H9 (cell line): ENCODE data around the gene AP1S3. TPM values are rescaled to one million over a fixed set of nuclear protein-coding genes. Genes with fewer than 3 reads are reported as not detected.

ENCODE experiments used
- DNase-seq: peaks from one replicate; pipeline ENCODE4 v3.0.0-alpha.2; 2017
- H2AFZ ChIP-seq: one replicate; pipeline ENCODE4 v1.6.1; 2013; ENCODE audit warnings: mild to moderate bottlenecking, low read length, control low read depth, moderate library complexity
- H2AK5ac ChIP-seq: 2 replicates; pipeline ENCODE4 v1.6.1; 2013; ENCODE audit warnings: low read length, control low read depth, mixed read lengths; ENCODE audit not compliant: insufficient read length
- H2BK120ac ChIP-seq: one replicate; pipeline ENCODE4 v1.6.1; 2013; ENCODE audit warnings: low read depth, mild to moderate bottlenecking, low read length, control low read depth, inconsistent platforms; ENCODE audit not compliant: poor library complexity, severe bottlenecking
- H2BK12ac ChIP-seq: 2 replicates; pipeline ENCODE4 v1.6.1; 2013; ENCODE audit warnings: low read length, control low read depth, mixed read lengths, low read depth; ENCODE audit not compliant: insufficient read length
- H2BK15ac ChIP-seq: 2 replicates; pipeline ENCODE4 v1.6.1; 2013; ENCODE audit warnings: low read depth, low read length, control low read depth
- H2BK20ac ChIP-seq: one replicate; pipeline ENCODE4 v1.6.1; 2013; ENCODE audit warnings: low read depth, mild to moderate bottlenecking, low read length, control low read depth, inconsistent platforms; ENCODE audit not compliant: poor library complexity, severe bottlenecking
- H2BK5ac ChIP-seq: 2 replicates; pipeline ENCODE4 v1.6.1; 2013; ENCODE audit warnings: low read length, control low read depth, mixed read lengths; ENCODE audit not compliant: insufficient read length
- H3K14ac ChIP-seq: 2 replicates; pipeline ENCODE4 v1.6.1; 2013; ENCODE audit warnings: low read length, control low read depth; ENCODE audit not compliant: insufficient read depth
- H3K18ac ChIP-seq: 2 replicates; pipeline ENCODE4 v1.6.1; 2013; ENCODE audit warnings: low read depth, mild to moderate bottlenecking, mixed read lengths, low read length, control low read depth; ENCODE audit not compliant: insufficient read length
- H3K23ac ChIP-seq: 2 replicates; pipeline ENCODE4 v1.6.1; 2013; ENCODE audit warnings: low read length, control low read depth, mixed read lengths, low read depth; ENCODE audit not compliant: insufficient read length
- H3K23me2 ChIP-seq: 2 replicates; pipeline ENCODE4 v1.6.1; 2013; ENCODE audit warnings: low read depth, mild to moderate bottlenecking, mixed read lengths, low read length, control low read depth; ENCODE audit not compliant: insufficient read length, poor library complexity, severe bottlenecking
- H3K27ac ChIP-seq: 2 replicates; pipeline ENCODE4 v1.5.1; 2013; ENCODE audit warnings: low read length, control low read depth, mixed read lengths, low read depth; ENCODE audit not compliant: insufficient read length
- H3K27me3 ChIP-seq: 2 replicates; pipeline ENCODE4 v1.6.1; 2013; ENCODE audit warnings: low read length, control low read depth, inconsistent platforms; ENCODE audit not compliant: insufficient read depth
- H3K4ac ChIP-seq: 2 replicates; pipeline ENCODE4 v1.6.1; 2013; ENCODE audit warnings: low read depth, mild to moderate bottlenecking, control low read depth, inconsistent platforms, low read length, moderate library complexity
- H3K4me1 ChIP-seq: 2 replicates; pipeline ENCODE4 v1.6.1; 2013; ENCODE audit warnings: low read length, control low read depth, inconsistent platforms; ENCODE audit not compliant: insufficient read depth
- H3K4me2 ChIP-seq: 2 replicates; pipeline ENCODE4 v1.6.1; 2013; ENCODE audit warnings: low read length, control low read depth, mixed read lengths; ENCODE audit not compliant: insufficient read length, insufficient read depth
- H3K56ac ChIP-seq: 2 replicates; pipeline ENCODE4 v1.6.1; 2013; ENCODE audit warnings: low read depth, mild to moderate bottlenecking, mixed read lengths, low read length, control low read depth; ENCODE audit not compliant: insufficient read length
- H3K79me1 ChIP-seq: 2 replicates; pipeline ENCODE4 v1.6.1; 2013; ENCODE audit warnings: low read depth, mild to moderate bottlenecking, moderate library complexity, low read length, control low read depth, inconsistent platforms; ENCODE audit not compliant: insufficient read depth, poor library complexity, severe bottlenecking
- H3K79me2 ChIP-seq: 2 replicates; pipeline ENCODE4 v1.6.1; 2013; ENCODE audit warnings: low read length, control low read depth, inconsistent platforms; ENCODE audit not compliant: insufficient read depth
- H3K9ac ChIP-seq: 2 replicates; pipeline ENCODE4 v1.6.1; 2013; ENCODE audit warnings: low read length, control low read depth, mixed read lengths; ENCODE audit not compliant: insufficient read length; ENCODE audit errors: extremely low read depth
- H3K9me3 ChIP-seq: one replicate; pipeline ENCODE4 v1.6.1; 2013; ENCODE audit warnings: low read depth, low read length, inconsistent platforms; ENCODE audit not compliant: control insufficient read depth
- H3T11ph ChIP-seq: one replicate; pipeline ENCODE4 v1.6.1; 2013; ENCODE audit warnings: mild to moderate bottlenecking, low read length, control low read depth, inconsistent platforms
- H4K20me1 ChIP-seq: one replicate; pipeline ENCODE4 v1.6.1; 2013; ENCODE audit not compliant: control insufficient read depth, insufficient read length, insufficient read depth
- H4K5ac ChIP-seq: 2 replicates; pipeline ENCODE4 v1.6.1; 2013; ENCODE audit warnings: low read depth, mild to moderate bottlenecking, mixed read lengths, low read length, control low read depth; ENCODE audit not compliant: insufficient read length
- H4K8ac ChIP-seq: replicated peaks from 2 replicates; pipeline ENCODE4 v1.6.1; 2013; ENCODE audit warnings: low read length, control low read depth, mixed read lengths, low read depth; ENCODE audit not compliant: insufficient read length
- H4K91ac ChIP-seq: 2 replicates; pipeline ENCODE4 v1.6.1; 2013; ENCODE audit warnings: low read depth, mild to moderate bottlenecking, moderate library complexity, mixed read lengths, low read length, control low read depth; ENCODE audit not compliant: insufficient read length
- H3K27ac Mint-ChIP-seq, 3 experiments: 2 replicates in 2 of 3; 3 replicates in 1 of 3; pipeline ENCODE4 v1.8.0; 2020 to 2021; ENCODE audit warnings: mixed read lengths in 3 of 3, mild to moderate bottlenecking in 1 of 3, moderate library complexity in 1 of 3
- H3K27me3 Mint-ChIP-seq: 2 replicates; pipeline ENCODE4 v1.8.0; 2021; ENCODE audit warnings: low read depth, mild to moderate bottlenecking, moderate library complexity, mixed read lengths
- H3K36me3 Mint-ChIP-seq, 3 experiments: 2 replicates in 2 of 3; 3 replicates in 1 of 3; pipeline ENCODE4 v1.8.0; 2020 to 2021; ENCODE audit warnings: low read depth in 3 of 3, mixed read lengths in 3 of 3; ENCODE audit not compliant: insufficient read depth in 1 of 3
- H3K4me1 Mint-ChIP-seq, 2 experiments: 2 replicates each; pipeline ENCODE4 v1.8.0; 2020; ENCODE audit warnings: mixed read lengths in 2 of 2
- H3K4me3 Mint-ChIP-seq, 2 experiments: 2 replicates in 1 of 2; 3 replicates in 1 of 2; pipeline ENCODE4 v1.8.0; 2020 to 2021; ENCODE audit warnings: mild to moderate bottlenecking in 2 of 2, mixed read lengths in 2 of 2, moderate library complexity in 1 of 2
- H3K9me3 Mint-ChIP-seq, 2 experiments: 2 replicates in 1 of 2; 3 replicates in 1 of 2; pipeline ENCODE4 v1.8.0; 2020; ENCODE audit warnings: mild to moderate bottlenecking in 2 of 2, mixed read lengths in 2 of 2, moderate library complexity in 1 of 2
- CTCF ChIP-seq: fragments of 200-600 bp; sonication (generic); conservative IDR thresholded peaks from 3 replicates; pipeline ENCODE4 v1.8.0; 2021; ENCODE audit warnings: antibody characterized with exemption, mild to moderate bottlenecking
- WGBS: extraction: QIAGEN DNeasy Blood & Tissue Kit; methylation state at CpG from one replicate; pipeline ENCODE4 v1.1.7; 2013; ENCODE audit warnings: missing lambda C conversion rate, low lambda C conversion rate, mixed read lengths; ENCODE audit not compliant: insufficient read length; ENCODE audit errors: extremely low coverage; 5-methylcytosine and 5-hydroxymethylcytosine counted together
- total RNA-seq: library from RNA; stranded (reverse); gene quantifications from 2 replicates; pipeline ENCODE4 v1.2.1, GENCODE V29; 2021

AP1S3 gene
- total RNA-seq, 1 experiment from 2014 or later, result 8.7 TPM

- H3K9me3 Mint-ChIP-seq, result no peaks in the 10 kb centered on the region
- H3K4me1 ChIP-seq, result 0 out of 2 replicates have a peak, but pooled peaks cover 3% of the 10 kb centered on the region
Observed at GRCh38 chr2:223786236-223786635, 51.1 kb downstream of the AP1S3 start.

More at GRCh38 chr2:223786236-223786635, 51.1 kb downstream of the AP1S3 start:
- Histone ChIP-seq H3K23me2 (no peaks in the 10 kb centered on the region), H2BK15ac (no peak overlapping the region), H3T11ph (no peak overlapping the region), H3K4ac (no peak overlapping the region), H4K8ac (no peak overlapping the region), H3K79me2 (no peaks in the 10 kb centered on the region), H3K56ac (no peak overlapping the region), H2BK12ac (no peak overlapping the region), H4K91ac (no peak overlapping the region), H3K9ac (no peak overlapping the region), H3K23ac (no peak overlapping the region), H3K79me1 (no peaks in the 10 kb centered on the region), H3K9me3 (no peaks in the 10 kb centered on the region), H4K20me1 (no peaks in the 10 kb centered on the region), H3K4me2 (no peak overlapping the region), H3K27me3 (no peaks in the 10 kb centered on the region), H2BK5ac (no peak overlapping the region), H3K14ac (no peak overlapping the region), H2AK5ac (no peak overlapping the region), H2AFZ (no peak overlapping the region), H3K18ac (no peak overlapping the region), H4K5ac (no peak overlapping the region), H2BK20ac (no peak overlapping the region), H3K27ac (no peak overlapping the region), H2BK120ac (no peak overlapping the region)
- no peak for TF ChIP-seq CTCF
- no peaks in the 10 kb centered on the region for H3K36me3 Mint-ChIP-seq
- peaks cover 9 to 12% of the 10 kb centered on the region in 2 experiments for H3K4me1 Mint-ChIP-seq
- no peak overlapping the region for H3K4me3 Mint-ChIP-seq
- no peak overlapping the region for H3K27ac Mint-ChIP-seq
- DNase-seq, result no peak
- WGBS, result no CpG with 5 or more reads among the region's 5 CpGs
- H3K27me3 Mint-ChIP-seq, result no peaks in the 10 kb centered on the region
